ENCODE data around the gene MND1.

- TF ChIP-seq CTCF (IDR thresholded peaks at IDR 0.05; ENCODE audit: insufficient read depth, low read depth, low read length) = no peak
- TF ChIP-seq EZH2 (IDR thresholded peaks at IDR 0.05; ENCODE audit: insufficient read depth, low read length) = no peak
These were observed 83.0 kb downstream of the MND1 start for GRCh38 chr4:153427363-153428071.

Measured in astrocyte (in vitro differentiated cells and primary cell).